ENCODE data around the gene KRT17. TPM values are rescaled to one million over a fixed set of nuclear protein-coding genes. Genes with fewer than 3 reads are reported as not detected.

KRT17 gene
- total RNA-seq, 4 donors from 2014 or later = 37.6 TPM; not detected in 3

GRCh38 chr17:41602524-41602923 is 21.9 kb downstream of the KRT17 start:
- in situ Hi-C loops (cut with MboI; ENCODE audit: low pct_ligation_motif_present in 1 of 4, low pct_unique_long_range_greater_than_20kb in 1 of 4, low sequenced_read_pairs in 3 of 4) = no loop called here
- WGBS, 2 donors (ENCODE audit: low coverage in 1 of 2) = 6 to 39% methylated on average over 2 of the region's 2 CpGs

GRCh38 chr17:41600318-41600717 is 24.1 kb downstream of the KRT17 start:
- Histone ChIP-seq H3K27ac (no peak overlapping the region), H3K4me3 (no peak overlapping the region), H3K4me1 (no peaks in the 10 kb centered on the region), H3K9me3 (no peaks in the 10 kb centered on the region), H3K36me3 (no peaks in the 10 kb centered on the region), H3K27me3 (no peaks in the 10 kb centered on the region)
- TF ChIP-seq EP300 (IDR thresholded peaks at IDR 0.05; ENCODE audit: low read depth) (no peak), POLR2A (IDR thresholded peaks at IDR 0.05) (no peak), POLR2AphosphoS5 (IDR thresholded peaks at IDR 0.05) (no peak), CTCF (IDR thresholded peaks at IDR 0.05) (no peak)
- in situ Hi-C loops (cut with MboI; ENCODE audit: low pct_ligation_motif_present in 1 of 4, low pct_unique_long_range_greater_than_20kb in 1 of 4, low sequenced_read_pairs in 3 of 4) (no loop called here), intact Hi-C loops (cut with DNase I; ENCODE audit: low total_unique reads) (no loop called here)
- 76 to 81% methylated on average over 3 to 4 of the region's 4 CpGs for WGBS, 2 donors (ENCODE audit: low coverage in 1 of 2)
- no peak for DNase-seq

More at GRCh38 chr17:41602524-41602923, 21.9 kb downstream of the KRT17 start:
- H3K36me3 ChIP-seq = no peaks in the 10 kb centered on the region
- no peak overlapping the region for H3K4me3 ChIP-seq
- no peak for DNase-seq
- H3K27me3 ChIP-seq = no peaks in the 10 kb centered on the region
- TF ChIP-seq EP300 (IDR thresholded peaks at IDR 0.05; ENCODE audit: low read depth) (no peak), POLR2A (IDR thresholded peaks at IDR 0.05) (no peak), POLR2AphosphoS5 (IDR thresholded peaks at IDR 0.05) (no peak), CTCF (IDR thresholded peaks at IDR 0.05) (no peak)
- H3K4me1 ChIP-seq = no peaks in the 10 kb centered on the region
- H3K9me3 ChIP-seq = peaks cover 0 to 8% of the 10 kb centered on the region in 2 donors
- intact Hi-C loops (cut with DNase I; ENCODE audit: low total_unique reads) = no loop called here
- no peak overlapping the region for H3K27ac ChIP-seq

- Histone ChIP-seq H3K9me3 (no peaks in the 10 kb centered on the region), H3K36me3 (no peaks in the 10 kb centered on the region), H3K27ac (no peak overlapping the region), H3K4me1 (no peaks in the 10 kb centered on the region), H3K27me3 (no peaks in the 10 kb centered on the region), H3K4me3 (no peak overlapping the region)
- in situ Hi-C loops (cut with MboI; ENCODE audit: low pct_ligation_motif_present in 1 of 4, low pct_unique_long_range_greater_than_20kb in 1 of 4, low sequenced_read_pairs in 3 of 4) (no loop called here), intact Hi-C loops (cut with DNase I; ENCODE audit: low total_unique reads) (no loop called here)
- TF ChIP-seq EP300 (IDR thresholded peaks at IDR 0.05; ENCODE audit: low read depth) (no peak), POLR2A (IDR thresholded peaks at IDR 0.05) (no peak), CTCF (IDR thresholded peaks at IDR 0.05) (no peak)
- DNase-seq = no peak
- WGBS, 2 donors (ENCODE audit: low coverage in 1 of 2) = 67% methylated on average over 1 of the region's 1 CpG; no CpG with 5 or more reads in 1 of the 2 donors
These were observed 24.7 kb downstream of the KRT17 start for GRCh38 chr17:41599680-41600079.

- intact Hi-C loops (cut with DNase I; ENCODE audit: low total_unique reads) = no loop called here
- no peaks in the 10 kb centered on the region for H3K4me1 ChIP-seq
These were observed 28.8 kb downstream of the KRT17 start for GRCh38 chr17:41595585-41595984.

More at GRCh38 chr17:41595585-41595984, 28.8 kb downstream of the KRT17 start:
- Histone ChIP-seq H3K27me3 (peaks cover 3% of the 10 kb centered on the region), H3K9me3 (no peaks in the 10 kb centered on the region), H3K36me3 (no peaks in the 10 kb centered on the region), H3K27ac (no peak overlapping the region), H3K4me3 (no peak overlapping the region)
- no peak for DNase-seq
- TF ChIP-seq POLR2AphosphoS5 (IDR thresholded peaks at IDR 0.05) = no peak
- no peak for TF ChIP-seq EP300 (IDR thresholded peaks at IDR 0.05; ENCODE audit: low read depth)
- TF ChIP-seq POLR2A (IDR thresholded peaks at IDR 0.05) = no peak
- no peak for TF ChIP-seq CTCF (IDR thresholded peaks at IDR 0.05)
- in situ Hi-C loops (cut with MboI; ENCODE audit: low pct_ligation_motif_present in 1 of 4, low pct_unique_long_range_greater_than_20kb in 1 of 4, low sequenced_read_pairs in 3 of 4) = no loop called here
- 61% methylated on average over 8 of the region's 8 CpGs; no CpG with 5 or more reads in 1 of the 2 donors for WGBS, 2 donors (ENCODE audit: low coverage in 1 of 2)
